HG03378 (cell line): ENCODE results near the gene ROPN1L.
"Not testable (repeated sequence)": the region's sequence is repeated elsewhere in the genome, so short reads cannot be mapped to it uniquely, and the experiment has no call there.

Experiments
- ATAC-seq: cut with Tn5 transposase; IDR thresholded peaks from one replicate; pipeline ENCODE4 v1.9.1; 2021; ENCODE audit warnings: mild to moderate bottlenecking, moderate library complexity; ENCODE audit not compliant: unreplicated experiment

ROPN1L gene

DNA sequence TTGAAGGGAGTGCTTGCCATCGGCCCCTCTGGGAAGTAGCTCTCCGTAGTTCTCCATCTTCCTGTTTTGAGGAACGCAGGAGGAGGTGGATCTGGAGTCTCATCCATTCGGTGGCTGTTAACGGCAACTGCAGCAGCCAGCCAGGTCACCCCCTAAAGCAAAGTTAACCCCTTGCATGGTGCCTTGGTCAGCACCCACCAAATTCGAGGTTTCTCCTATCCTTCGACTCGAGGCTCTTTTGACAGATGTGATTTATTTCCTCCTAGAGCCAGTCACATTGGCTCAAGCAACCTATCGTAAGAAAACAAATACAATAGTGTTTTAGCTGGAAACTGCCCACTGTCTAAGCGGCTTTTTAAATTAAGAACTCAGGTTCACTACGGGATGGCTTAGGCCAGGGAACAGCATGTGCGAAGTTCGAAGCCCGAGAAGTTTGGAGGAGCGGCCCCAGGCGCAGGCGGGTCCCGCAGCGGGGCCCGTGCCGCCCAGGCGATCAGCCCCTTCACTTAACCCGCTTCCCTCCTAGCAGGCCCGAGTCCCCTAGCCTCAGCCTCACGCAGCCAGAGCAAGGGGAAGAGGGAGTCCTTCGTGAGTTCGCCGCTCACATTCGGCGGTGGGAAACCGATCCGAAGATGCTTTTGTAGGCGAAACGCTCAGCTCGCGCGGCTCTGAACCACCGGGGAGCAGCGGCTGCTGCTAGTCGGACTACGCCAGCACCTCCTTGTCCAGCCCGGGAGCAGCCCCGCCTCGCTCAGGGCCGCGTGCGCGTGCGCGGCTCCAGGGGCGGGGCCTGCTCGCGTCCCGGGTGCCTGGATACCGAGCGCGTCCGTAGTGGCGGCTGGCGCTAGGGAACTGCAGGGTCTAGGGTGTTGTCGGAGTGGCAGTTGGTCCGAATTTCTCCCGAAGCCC, at the start of gene ROPN1L:
TSS of gene ROPN1L (plus strand) at position 797 of the 909 bp plus-strand sequence. CDS start 289 bp downstream, outside the sequence.
- peak; percentile 87 for ATAC-seq

DNA sequence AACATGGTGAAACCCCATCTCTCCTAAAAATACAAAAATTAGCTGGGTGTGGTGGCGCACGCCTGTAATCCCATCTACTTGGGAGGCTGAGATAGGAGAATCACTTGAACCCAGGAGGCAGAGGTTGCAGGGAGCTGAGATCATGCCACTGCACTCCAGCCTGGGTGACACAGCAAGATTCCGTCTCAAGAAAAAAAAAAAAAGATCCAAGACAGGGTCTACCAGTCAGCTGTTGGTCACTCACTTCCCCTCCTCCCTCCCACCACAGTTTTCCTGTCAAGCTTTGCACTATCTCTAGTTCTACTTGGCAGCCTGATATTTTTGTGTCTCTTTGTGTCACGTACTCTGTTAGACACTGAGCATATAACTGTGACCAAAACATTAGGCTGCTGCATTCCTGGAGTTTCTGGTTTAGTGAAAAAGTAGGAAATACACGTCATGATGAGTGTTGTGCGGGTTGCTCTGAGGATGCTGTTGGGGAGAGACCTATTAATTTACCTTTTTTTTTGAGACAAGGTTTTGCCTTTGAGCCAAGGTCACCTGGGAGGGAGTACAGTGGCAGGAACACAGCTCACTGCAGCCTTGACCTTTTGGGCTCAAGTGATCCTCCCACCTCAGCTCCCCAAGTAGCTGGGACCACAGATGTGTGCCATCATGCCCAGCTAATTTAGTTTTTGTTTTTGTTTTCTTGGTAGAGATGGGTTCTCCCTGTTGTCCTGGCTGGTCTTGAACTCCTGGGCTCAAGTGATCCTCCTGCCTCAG, 48.9 kb upstream of the ROPN1L start:
- not testable (repeated sequence) for ATAC-seq

- no peak for ATAC-seq
Observed at GRCh38 chr5:10393491-10393890, 48.2 kb upstream of the ROPN1L start.

GRCh38 chr5:10396552-10396951, 45.1 kb upstream of the ROPN1L start:
- no peak for ATAC-seq

GRCh38 chr5:10399839-10400238, 41.8 kb upstream of the ROPN1L start:
- no peak for ATAC-seq

DNA sequence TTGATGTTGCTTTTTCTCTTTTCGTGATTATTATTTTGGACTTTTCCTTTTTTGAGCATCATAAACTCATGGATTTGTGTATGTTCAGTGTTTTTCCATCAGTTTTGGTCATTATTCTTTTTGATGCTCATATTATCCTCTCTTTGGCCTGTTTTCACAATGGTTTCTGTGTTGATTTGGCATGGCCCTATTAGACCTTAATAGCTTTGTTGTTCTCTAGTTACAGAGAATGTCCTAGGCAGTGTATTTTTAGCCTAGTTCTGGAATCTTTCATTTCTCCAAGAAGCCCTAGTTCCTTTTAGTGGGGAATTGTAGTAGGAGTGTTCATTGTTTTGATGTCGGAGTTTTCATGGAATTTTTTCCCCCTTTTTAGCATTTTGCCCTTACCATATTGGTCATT, 41.3 kb upstream of the ROPN1L start:
- no peak for ATAC-seq

DNA sequence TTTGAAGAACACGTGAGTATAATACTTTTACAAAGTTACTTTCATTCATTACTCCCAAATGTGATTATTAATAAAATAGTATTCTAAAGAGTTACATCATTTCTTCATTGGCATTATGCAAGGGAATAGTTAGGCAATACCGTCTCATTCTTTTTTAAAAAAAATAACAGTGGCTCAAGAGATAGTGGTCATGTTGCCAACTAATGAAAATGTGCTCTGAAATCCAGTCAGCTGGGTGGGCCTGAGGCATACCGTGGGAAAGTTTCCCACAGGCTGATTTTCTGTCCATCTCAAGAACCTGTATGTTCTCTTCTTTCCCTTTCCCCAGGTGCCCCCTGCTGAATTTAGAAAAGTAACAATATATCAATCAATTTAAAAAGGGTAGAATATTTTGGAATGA, 40.8 kb upstream of the ROPN1L start:
- ATAC-seq: no peak

DNA sequence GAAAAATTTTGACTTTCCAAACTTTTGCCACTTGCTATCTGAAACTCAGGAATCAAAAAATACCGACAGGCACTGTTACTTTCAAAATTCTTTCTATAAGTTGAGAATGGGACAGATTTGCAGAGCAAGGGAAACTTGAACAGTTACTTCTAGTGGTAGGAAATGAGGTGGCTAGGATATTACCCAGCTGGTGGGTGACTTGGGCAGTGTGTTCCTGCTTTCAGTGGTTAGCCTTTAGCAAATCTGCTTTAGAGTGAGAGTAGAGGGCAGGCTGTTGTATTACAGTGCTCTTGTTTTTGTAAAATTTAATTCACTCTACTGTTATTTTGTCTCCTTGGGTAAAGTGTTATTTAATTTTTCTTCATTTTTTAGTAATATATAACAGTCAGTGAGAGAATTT, 40.2 kb upstream of the ROPN1L start:
- ATAC-seq: peak; percentile 77

DNA sequence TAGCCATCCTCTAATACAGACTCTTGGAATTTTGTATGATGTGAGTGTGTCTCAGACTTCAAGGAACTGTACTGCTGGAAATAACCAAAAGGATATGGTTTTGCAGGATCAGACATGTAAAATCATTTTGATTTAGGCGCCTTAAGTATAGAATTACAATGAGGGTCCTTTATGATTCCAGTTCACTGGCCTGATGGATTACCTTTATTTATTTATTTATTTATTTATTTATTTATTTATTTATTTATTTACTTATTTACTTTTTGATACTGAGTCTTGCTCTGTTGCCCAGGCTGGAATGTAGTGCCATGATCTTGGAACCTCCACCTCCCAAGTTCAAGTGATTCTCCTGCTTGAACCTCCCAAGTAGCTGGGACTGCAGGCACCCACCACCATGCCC, 37.9 kb upstream of the ROPN1L start:
- ATAC-seq: no peak

- no peak for ATAC-seq
Observed at GRCh38 chr5:10406651-10407050, 35.0 kb upstream of the ROPN1L start.

DNA sequence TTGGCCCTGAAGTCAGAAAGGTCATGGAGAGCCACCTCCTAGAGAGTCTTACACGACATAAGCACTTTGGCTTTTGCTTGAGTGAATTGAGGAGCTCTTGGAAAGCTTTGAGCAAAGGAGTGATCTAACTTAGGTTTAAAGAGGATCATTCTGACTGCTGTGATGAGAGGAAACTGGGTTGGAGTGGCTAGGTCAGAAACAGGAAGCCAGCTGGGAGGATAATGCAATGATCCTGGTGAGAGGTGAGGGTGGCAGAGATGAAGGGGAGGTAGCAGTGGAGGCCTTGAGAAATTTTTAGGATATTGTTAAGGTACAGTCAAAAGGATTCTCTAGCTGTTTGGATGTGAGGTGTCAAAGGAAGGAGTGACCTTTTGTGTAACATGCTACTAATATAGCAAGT, 32.2 kb upstream of the ROPN1L start:
- no peak for ATAC-seq

GRCh38 chr5:10410662-10411061, 31.0 kb upstream of the ROPN1L start:
- ATAC-seq: no peak

- ATAC-seq: no peak
Observed at GRCh38 chr5:10411336-10411735, 30.3 kb upstream of the ROPN1L start.

DNA sequence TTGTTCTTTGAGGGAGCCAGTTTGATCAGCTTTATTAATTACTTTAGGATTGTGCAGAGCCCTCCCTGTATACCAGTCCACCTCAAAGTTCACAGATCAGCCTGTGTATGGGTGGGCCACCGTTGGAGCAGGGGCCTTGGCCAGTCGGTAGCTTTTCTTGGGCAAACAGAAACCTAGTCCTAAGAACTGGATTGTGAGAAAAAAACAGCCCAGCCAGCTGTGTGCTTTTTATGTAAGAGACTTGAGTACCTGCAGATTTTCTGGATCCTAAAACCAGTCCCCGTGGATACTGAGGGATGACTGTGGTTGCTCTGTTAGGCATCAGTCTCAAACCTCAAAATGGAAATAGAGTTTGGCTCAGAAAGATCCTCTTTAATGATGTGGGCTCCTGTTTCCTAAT, 24.8 kb upstream of the ROPN1L start:
- ATAC-seq: no peak

DNA sequence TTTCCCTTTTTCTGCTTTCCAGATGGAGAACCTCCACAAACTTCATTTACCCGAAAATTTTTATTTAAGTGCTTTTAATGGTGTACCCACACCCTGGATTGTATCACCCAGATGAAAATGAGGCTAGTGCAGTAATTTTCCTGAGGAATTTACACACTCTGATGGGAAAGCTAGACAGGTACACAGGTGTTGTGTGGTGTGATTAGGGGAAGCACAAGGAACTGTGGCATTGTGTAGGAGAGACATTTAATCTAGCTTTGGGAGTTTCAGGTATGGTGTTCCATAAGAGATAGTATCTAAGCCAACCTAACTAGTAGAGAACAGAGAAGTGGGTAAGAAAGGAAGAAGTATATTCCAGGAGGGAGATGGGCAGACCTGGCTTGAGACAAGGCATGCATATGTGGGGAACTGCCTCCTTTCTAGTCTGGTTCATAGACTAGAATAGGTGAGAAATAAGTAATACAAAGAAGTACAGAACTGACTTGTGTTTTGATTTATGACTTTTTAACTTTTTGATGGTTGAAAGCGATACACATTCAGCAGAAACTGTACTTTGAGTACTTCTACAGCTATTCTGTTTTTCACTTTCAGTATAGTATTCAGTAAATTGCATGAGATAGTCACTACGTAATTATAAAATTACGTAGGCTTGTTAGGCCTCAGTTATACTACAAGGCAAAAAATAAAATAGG, 22.9 kb upstream of the ROPN1L start:
- no peak for ATAC-seq

DNA sequence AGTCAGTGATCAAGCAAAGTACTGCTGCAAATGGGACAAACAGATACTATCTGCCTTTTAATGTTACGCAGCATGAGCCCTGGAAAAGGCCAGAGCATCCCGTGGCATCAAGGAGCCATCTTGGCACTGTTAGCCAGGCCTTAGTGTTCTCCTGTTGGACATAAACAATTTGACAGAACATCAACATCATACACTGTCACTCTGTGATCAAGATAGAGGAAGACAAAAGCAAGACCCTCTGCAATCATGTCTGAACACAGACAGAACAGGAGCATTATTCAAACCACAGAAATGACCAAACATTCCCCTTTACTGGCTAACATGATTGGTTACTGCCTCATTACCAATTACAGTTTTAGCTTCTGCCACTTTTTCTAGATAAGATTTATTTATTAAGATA, 21.2 kb upstream of the ROPN1L start:
- no peak for ATAC-seq

GRCh38 chr5:10420932-10421331, 20.7 kb upstream of the ROPN1L start:
- ATAC-seq: no peak

- ATAC-seq: no peak
Observed at GRCh38 chr5:10421896-10422691, 19.6 kb upstream of the ROPN1L start.

DNA sequence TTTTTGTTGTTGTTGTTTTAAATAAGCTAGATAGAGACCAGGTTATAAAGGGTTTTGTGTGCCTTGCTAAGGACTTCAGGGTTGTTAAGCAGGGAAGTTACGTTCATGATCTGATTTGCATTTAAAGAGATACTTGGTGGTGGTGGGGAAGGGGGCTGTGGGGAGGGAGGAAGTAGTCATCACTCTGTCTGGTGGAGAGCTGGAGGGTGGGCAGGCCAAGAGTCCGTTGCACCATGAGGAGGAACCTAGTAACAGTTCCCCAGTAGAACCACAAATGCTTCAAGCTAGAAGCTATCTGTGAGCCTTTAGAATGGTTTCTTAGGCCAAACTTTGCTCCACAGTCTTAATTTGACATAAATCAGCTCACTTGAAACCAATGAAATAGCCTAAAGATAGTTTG, 18.7 kb upstream of the ROPN1L start:
- ATAC-seq: no peak

DNA sequence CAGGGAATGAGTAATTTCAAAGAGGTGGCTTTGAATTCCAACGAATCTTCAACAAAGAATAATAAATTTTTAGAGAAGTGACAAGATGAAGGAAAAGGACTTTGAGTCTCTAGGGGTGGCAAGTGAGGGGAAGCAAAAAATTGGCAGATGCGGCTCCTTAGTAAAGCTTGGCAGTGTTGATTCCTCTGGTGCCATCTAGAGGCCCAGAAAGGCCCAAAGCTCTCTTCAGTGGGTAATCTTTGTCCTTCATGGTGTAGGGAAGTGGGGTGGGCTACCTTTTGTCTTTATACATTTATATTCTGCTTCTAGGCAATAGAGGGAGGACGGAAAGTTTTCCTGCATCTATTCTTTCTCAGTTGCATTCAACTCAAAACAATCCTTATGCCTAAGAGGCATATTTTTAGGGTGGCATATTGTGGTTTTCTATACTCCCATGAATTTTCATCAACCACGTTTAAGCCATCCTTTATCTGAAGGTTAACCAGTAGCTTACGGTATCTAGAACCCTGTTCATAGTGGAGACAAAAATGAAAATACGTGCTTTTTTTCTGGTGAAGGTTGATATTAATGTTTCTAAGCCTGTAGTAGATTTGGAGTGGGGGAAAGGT, 17.5 kb upstream of the ROPN1L start:
- peak; percentile 55 for ATAC-seq
